OCI-LY7 (cell line): ENCODE measurements around the gene FNDC3A. TPM values are rescaled to one million over a fixed set of nuclear protein-coding genes. Genes with fewer than 3 reads are reported as not detected.
A peak's percentile ranks its signal among the peaks of the same experiment; 100 is the strongest.

Source experiments
- BruUV-seq: library from RNA; stranded (reverse); fragments of 400-500 nt; replicated peaks from 2 replicates; lab custom pipeline; 2021; lab: Mats Ljungman, UMichigan
- CTCF ChIA-PET: fragments of 300-600 bp; sonication (Branson Sonifier 250); formaldehyde crosslinking; loops from one replicate; lab custom pipeline; 2022; ENCODE audit warnings: antibody characterized with exemption; ENCODE audit not compliant: unreplicated experiment; lab: Charles Lee
- POLR2A ChIA-PET: fragments of 300-600 bp; sonication (Branson Sonifier 250); formaldehyde crosslinking; loops from one replicate; lab custom pipeline; 2022; ENCODE audit warnings: antibody characterized with exemption; lab: Charles Lee
- DNase-seq: peaks from one replicate; pipeline ENCODE4 v3.0.0-alpha.2; 2015; ENCODE audit warnings: low spot score
- H2AFZ ChIP-seq: fragments of 200-600 bp; sonication (generic), shearing (Covaris generic); 2 replicates; pipeline ENCODE4 v1.6.1; 2014; ENCODE audit warnings: mild to moderate bottlenecking, antibody characterized with exemption, low read length, moderate library complexity
- H3K27ac ChIP-seq: fragments of 200-600 bp; sonication (generic); 2 replicates; pipeline ENCODE4 v1.5.1; 2014; ENCODE audit warnings: mixed run types, low read depth, mild to moderate bottlenecking, moderate library complexity, low read length, inconsistent platforms; ENCODE audit not compliant: poor library complexity, severe bottlenecking
- H3K36me3 ChIP-seq: fragments of 200-600 bp; sonication (generic); 2 replicates; pipeline ENCODE4 v1.6.1; 2014; ENCODE audit warnings: mild to moderate bottlenecking, antibody characterized with exemption, low read length, moderate library complexity, mixed read lengths; ENCODE audit not compliant: insufficient read depth
- H3K4me1 ChIP-seq: fragments of 200-600 bp; sonication (generic); 2 replicates; pipeline ENCODE4 v1.5.1; 2014; ENCODE audit warnings: mild to moderate bottlenecking, low read length; ENCODE audit not compliant: insufficient read depth, poor library complexity, severe bottlenecking
- H3K4me2 ChIP-seq: fragments of 200-600 bp; sonication (generic); 2 replicates; pipeline ENCODE4 v1.6.1; 2014; ENCODE audit warnings: mild to moderate bottlenecking, low read length
- H3K4me3 ChIP-seq: fragments of 200-600 bp; sonication (generic); 2 replicates; pipeline ENCODE4 v1.5.1; 2014; ENCODE audit warnings: mild to moderate bottlenecking, low read depth, low read length; ENCODE audit not compliant: poor library complexity, severe bottlenecking
- H3K79me2 ChIP-seq: fragments of 200-600 bp; sonication (generic); 2 replicates; pipeline ENCODE4 v1.6.1; 2016; ENCODE audit warnings: low read depth, mild to moderate bottlenecking, low read length, moderate library complexity, mixed read lengths; ENCODE audit not compliant: insufficient read depth
- H3K9me2 ChIP-seq: fragments of 200-600 bp; sonication (generic); 2 replicates; pipeline ENCODE4 v1.6.1; 2016; ENCODE audit warnings: mild to moderate bottlenecking, low read length, mixed read lengths; ENCODE audit not compliant: insufficient read depth
- H3K9me3 ChIP-seq: fragments of 200-600 bp; sonication (generic); 2 replicates; pipeline ENCODE4 v1.6.1; 2014; ENCODE audit warnings: mild to moderate bottlenecking, mixed run types, low read length, mixed read lengths
- H4K20me1 ChIP-seq: fragments of 200-600 bp; sonication (generic); 2 replicates; pipeline ENCODE4 v1.6.1; 2014; ENCODE audit warnings: mild to moderate bottlenecking, antibody characterized with exemption, low read length, moderate library complexity, mixed read lengths; ENCODE audit not compliant: insufficient read depth
- EZH2phosphoT487 ChIP-seq: fragments of 200-600 bp; sonication (generic); IDR thresholded peaks from 2 replicates; pipeline ENCODE4 v1.6.1; 2018; ENCODE audit warnings: low read depth, borderline replicate concordance, mild to moderate bottlenecking, mixed run types, antibody characterized with exemption, low read length, moderate library complexity, mixed read lengths
- intact Hi-C: fragments of 100-400 bp; cut with micrococcal nuclease; formaldehyde crosslinking; loops from one replicate; pipeline ENCODE4 v1.10.0; 2022; ENCODE audit not compliant: unreplicated experiment
- total RNA-seq, 2 experiments: library from RNA; depleted of rRNA in 1 of 2; stranded (reverse); fragments of >200 nt in 1 of 2; shearing (Covaris generic) in 1 of 2; gene quantifications; 2 replicates each; pipeline ENCODE4 v1.2.3, GENCODE V29; 2014 to 2022
- TF ChIP-seq, protein P1 (sequence below): fragments of 200-600 bp; sonication (generic); conservative IDR thresholded peaks from 2 replicates; pipeline ENCODE4 v1.5.1; 2014; ENCODE audit warnings: mild to moderate bottlenecking, antibody characterized with exemption, low read length, moderate library complexity, mixed read lengths

The FNDC3A gene
- total RNA-seq, 2 experiments from 2014 or later = 38.7 to 59.6 TPM

DNA sequence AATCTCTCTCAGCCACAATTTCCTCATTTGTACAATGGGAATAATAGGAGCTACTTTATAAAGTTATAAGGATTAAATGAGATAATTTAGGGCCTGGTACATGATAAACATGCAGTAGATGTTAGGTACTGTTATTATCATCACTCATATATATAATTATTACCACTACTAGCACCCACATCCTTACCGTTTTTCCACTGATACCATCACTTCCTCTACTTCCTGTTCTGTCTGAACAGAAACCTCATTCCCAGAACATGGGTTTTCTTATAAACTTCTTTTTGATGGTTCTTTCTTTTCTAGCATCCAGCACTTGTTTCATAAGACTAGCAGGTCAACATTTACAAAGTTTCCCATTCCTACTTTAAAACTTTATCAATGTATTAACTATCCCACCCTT lies 278.3 kb downstream of the FNDC3A start:
- Histone ChIP-seq H3K36me3 (peaks cover 74% of the 10 kb centered on the region), H3K27ac (no peak overlapping the region), H3K79me2 (peaks cover 4% of the 10 kb centered on the region; the same call in 1 of the 2 replicates), H2AFZ (no peak overlapping the region), H3K9me2 (no peaks in the 10 kb centered on the region), H3K4me3 (no peak overlapping the region), H3K4me2 (no peak overlapping the region), H3K9me3 (no peaks in the 10 kb centered on the region), H3K4me1 (peaks cover 6% of the 10 kb centered on the region), H4K20me1 (no peaks in the 10 kb centered on the region)
- BruUV-seq = no TSS peak
- intact Hi-C loops = no loop called here
- CTCF ChIA-PET = no interaction called here
- POLR2A ChIA-PET = no interaction called here
- TF ChIP-seq EZH2phosphoT487 = no peak
- TF ChIP-seq, protein P1, sequence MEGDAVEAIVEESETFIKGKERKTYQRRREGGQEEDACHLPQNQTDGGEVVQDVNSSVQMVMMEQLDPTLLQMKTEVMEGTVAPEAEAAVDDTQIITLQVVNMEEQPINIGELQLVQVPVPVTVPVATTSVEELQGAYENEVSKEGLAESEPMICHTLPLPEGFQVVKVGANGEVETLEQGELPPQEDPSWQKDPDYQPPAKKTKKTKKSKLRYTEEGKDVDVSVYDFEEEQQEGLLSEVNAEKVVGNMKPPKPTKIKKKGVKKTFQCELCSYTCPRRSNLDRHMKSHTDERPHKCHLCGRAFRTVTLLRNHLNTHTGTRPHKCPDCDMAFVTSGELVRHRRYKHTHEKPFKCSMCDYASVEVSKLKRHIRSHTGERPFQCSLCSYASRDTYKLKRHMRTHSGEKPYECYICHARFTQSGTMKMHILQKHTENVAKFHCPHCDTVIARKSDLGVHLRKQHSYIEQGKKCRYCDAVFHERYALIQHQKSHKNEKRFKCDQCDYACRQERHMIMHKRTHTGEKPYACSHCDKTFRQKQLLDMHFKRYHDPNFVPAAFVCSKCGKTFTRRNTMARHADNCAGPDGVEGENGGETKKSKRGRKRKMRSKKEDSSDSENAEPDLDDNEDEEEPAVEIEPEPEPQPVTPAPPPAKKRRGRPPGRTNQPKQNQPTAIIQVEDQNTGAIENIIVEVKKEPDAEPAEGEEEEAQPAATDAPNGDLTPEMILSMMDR = no peak
- no peak for DNase-seq

DNA sequence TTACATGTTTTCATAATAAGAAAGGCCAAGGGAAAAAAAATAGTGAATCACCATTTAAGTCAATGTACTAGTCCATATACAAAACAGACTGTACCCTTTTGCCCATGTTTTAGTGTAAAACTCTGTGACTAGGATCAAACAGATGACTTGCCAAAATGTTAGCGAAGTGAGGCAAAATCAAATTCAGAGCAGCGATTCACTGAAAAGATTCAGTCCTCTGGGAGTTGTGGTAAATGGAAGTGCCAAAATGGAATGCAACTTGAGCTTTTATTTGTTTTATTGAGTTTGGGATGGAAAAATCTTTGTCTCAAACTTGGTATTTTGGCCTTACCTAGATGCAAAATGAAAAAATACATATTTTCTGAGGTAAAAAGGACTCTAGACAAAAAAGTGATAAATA lies 281.1 kb downstream of the FNDC3A start:
- BruUV-seq = TSS peak; percentile 29
- Histone ChIP-seq H3K27ac (no peak overlapping the region), H3K4me3 (no peak overlapping the region), H2AFZ (no peak overlapping the region), H3K36me3 (peaks cover 83% of the 10 kb centered on the region), H3K9me3 (no peaks in the 10 kb centered on the region), H3K4me2 (no peak overlapping the region), H3K4me1 (peaks cover 3% of the 10 kb centered on the region), H4K20me1 (no peaks in the 10 kb centered on the region), H3K9me2 (no peaks in the 10 kb centered on the region), H3K79me2 (no peaks in the 10 kb centered on the region)
- CTCF ChIA-PET = no interaction called here
- DNase-seq = no peak
- POLR2A ChIA-PET = interaction anchor here (0.9 to 1.5 kb wide), 2 partner anchors 8 to 9 kb away, joined by 3 to 5 read pairs; partner anchors contain the start of gene CDADC1
- intact Hi-C loops = no loop called here
- TF ChIP-seq EZH2phosphoT487 = no peak
- TF ChIP-seq, protein P1 = no peak

DNA sequence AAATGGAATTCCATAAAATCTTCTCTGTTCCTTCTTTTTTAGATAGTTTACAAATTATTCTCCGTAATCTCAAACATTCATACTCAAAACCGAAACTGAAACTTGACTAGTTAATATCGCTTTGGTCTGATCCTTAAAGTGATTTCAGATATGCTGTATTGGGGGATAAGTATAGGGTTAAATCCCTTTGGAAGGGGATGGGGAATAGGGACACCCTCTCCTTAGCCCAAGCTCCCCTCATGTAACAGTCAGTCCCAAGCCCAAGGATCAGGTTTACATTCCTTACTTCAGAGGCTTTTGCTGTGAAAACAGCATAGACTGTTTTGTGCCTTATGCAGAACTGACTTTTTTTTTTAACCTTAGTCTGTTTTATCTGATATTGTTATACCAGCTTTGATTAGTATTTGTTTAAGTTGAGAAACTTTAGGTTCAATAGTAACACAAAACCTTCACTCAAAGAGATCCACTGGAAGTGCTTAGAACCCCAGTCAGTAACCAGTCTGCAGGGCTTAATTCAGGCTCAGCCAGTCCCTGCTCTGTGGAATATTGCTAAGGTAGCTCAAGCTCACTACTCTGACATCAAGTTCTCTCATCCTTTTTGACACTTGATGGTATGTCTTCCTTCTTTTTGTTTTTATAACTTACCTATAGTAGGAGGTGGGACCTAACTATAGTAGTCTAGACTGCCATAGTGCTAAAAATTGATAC lies 282.5 kb downstream of the FNDC3A start:
- no peak overlapping the region for H3K4me3 ChIP-seq
- H2AFZ ChIP-seq = no peak overlapping the region
- no peaks in the 10 kb centered on the region for H3K9me2 ChIP-seq
- no peaks in the 10 kb centered on the region for H3K9me3 ChIP-seq
- TF ChIP-seq, protein P1 = no peak
- TF ChIP-seq EZH2phosphoT487 = no peak
- H3K79me2 ChIP-seq = no peaks in the 10 kb centered on the region
- no peaks in the 10 kb centered on the region for H3K4me1 ChIP-seq
- no peaks in the 10 kb centered on the region for H4K20me1 ChIP-seq
- no TSS peak for BruUV-seq
- H3K4me2 ChIP-seq = no peak overlapping the region
- POLR2A ChIA-PET = interaction anchor here (0.6 to 1.7 kb wide), 6 partner anchors 10 to 1430 kb away, joined by 3 to 5 read pairs (median 4); partner anchors contain the start of gene CDADC1
- CTCF ChIA-PET = no interaction called here
- no peak for DNase-seq
- H3K27ac ChIP-seq = no peak overlapping the region
- peaks cover 79% of the 10 kb centered on the region for H3K36me3 ChIP-seq
- intact Hi-C loops = no loop called here
